Central memory CD4-positive, alpha-beta T cell (primary cell): ENCODE measurements around the gene DYSF.

ENCODE experiments used
- DNase-seq: peaks from one replicate; pipeline ENCODE4 v3.0.0; 2022

DYSF gene

DNA sequence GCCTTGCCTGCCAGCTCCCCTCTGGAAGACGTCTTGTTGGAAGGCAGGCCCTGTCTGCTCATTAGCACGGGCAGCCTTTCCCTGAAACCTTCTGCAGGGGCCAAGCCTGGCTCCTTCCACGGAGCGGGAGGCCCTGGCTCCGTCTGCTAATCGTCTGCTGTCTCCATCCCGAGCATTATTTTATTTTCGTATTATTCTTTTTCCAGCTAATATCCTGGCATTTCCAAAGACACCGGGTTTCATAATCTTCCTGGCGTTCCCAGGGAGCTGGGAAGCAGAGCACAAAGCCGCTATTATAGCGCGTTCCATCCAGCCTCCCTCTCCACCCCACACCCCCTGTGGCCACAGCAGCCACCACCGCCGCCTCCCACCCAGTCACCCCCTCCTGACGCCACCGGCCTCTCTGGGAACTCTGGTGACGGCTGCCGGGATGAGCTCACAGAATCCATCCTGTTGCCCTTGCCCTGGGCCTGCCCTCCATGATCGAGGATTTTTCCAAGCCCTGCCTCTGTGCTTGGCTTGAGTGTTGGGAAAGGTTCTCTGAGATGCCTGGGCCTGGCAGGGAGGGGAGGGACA, 125.5 kb downstream of the DYSF start:
- no peak for DNase-seq

DNA sequence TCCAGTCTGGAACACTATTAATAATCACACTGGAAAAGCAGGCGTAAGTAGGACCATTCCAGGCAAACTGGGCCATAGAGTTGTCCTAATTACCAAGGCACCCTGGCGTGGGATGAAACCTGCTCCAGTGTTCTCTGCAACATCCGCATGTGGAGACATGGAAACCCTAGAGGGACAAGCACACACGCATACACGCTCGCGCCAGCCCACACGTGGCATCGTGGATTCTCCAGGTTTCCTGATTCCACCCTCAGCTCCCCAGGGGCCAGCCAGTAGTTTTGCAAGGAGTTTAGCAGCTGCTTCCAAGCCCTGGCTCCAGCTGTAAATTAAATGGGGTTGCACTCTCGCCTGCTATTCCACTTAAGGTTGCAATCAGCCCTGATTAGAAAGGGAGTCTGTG, 127.7 kb downstream of the DYSF start:
- DNase-seq: no peak

- DNase-seq: no peak
These were observed 130.5 kb downstream of the DYSF start for GRCh38 chr2:71583876-71584275.

DNA sequence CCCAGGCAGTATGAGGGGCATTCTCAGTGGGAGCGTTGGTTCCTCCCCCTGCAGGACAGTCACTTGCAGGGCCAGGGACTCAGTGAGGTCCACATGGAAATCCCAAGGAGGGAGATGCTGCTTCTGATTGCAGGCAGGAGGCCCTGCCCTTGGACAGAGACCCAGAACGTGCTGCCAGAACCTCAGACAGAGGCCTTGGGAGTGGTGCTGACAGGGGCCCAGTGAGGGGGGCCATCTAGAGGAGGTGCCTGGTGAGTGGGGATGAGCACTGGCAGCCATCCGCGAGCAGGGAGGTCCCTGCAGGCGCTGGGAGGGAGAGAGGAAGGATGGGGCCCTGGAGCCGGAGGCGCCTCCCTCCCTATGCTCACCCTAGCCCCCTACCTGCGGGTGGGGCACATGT, 133.1 kb downstream of the DYSF start:
- DNase-seq: no peak

DNA sequence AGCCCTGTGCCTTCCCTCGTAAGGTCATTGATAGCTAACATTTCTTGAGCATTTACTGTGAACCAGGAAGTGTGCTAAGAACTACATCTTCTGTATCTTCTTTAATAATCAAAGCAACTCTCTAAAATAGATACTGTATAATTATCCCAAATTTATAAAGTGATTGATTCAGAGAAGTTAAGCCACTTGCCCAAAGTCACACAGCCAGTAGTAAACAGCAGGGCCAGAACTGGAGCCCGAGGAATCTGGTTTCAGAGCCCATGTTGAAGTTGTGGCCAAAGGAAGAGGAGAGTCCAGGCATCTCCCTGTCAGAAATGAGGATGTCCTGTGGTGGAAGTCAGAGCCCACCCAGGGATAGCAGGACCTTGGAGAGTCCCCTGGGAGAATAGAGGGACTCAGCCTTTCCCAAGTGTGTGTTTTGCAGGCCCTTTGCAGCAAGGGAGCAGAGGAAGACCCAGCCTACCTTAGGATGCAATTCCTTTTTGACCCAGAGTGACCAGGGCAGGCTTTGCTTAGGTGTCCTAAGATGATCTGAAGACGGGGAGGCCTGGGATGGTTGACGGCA, 134.2 kb downstream of the DYSF start:
- no peak for DNase-seq

DNA sequence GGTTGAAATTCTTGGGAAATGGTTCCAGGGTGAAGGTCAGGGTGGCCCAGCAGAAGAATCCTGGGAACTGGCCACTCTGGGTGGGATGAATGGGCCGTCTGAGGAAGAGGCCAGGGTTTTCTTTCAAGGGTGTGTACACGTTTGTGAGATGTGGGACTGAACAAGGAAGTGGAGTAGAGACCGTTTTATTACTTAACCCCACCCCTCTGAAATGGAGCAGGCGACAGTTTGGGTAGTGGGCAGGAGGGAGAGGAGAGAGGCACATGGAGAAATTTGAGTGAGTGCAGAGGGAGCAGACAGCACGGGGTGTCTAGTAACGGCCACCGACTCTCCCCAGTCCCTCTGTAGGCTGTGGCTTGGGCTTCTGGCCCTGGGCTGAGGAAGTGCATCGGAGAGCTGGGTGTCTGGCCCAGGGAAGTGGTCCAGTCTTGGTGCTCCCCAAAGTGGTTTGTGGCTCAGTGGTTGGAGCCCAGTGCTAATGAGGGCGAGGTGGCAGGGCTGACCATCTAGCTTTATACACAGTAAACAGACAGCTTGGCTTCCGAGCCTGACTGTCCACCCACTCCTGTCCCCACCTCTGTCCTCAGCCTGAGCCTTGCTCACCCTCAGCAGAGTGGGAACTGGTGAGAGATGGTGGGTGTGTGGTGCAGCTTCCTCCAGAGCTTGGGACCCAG, 135.3 kb downstream of the DYSF start:
- no peak for DNase-seq

GRCh38 chr2:71589763-71590162, 136.4 kb downstream of the DYSF start:
- DNase-seq: no peak

DNA sequence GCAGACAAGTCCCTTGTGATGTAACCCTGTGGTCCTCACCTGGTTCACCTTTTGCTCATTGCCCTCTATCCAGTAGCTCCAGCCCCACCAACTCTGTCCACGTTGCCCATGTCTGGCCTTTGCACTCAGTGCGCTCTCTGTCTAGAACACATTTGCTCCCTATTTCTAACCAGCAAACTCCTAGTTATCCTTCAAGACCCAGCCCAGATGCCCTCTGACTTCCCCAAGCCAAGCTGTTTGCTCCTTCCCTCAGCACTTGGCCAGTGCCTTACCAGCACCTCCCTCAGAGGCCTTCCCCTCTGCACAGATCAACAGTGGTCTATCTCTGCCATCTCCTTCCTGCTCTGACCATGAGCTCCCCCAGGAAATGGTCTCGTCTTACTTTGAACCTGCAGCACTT, 137.7 kb downstream of the DYSF start:
- no peak for DNase-seq

GRCh38 chr2:71592181-71592711, 138.9 kb downstream of the DYSF start:
- no peak for DNase-seq

GRCh38 chr2:71595569-71595968, 142.2 kb downstream of the DYSF start:
- DNase-seq: no peak

DNA sequence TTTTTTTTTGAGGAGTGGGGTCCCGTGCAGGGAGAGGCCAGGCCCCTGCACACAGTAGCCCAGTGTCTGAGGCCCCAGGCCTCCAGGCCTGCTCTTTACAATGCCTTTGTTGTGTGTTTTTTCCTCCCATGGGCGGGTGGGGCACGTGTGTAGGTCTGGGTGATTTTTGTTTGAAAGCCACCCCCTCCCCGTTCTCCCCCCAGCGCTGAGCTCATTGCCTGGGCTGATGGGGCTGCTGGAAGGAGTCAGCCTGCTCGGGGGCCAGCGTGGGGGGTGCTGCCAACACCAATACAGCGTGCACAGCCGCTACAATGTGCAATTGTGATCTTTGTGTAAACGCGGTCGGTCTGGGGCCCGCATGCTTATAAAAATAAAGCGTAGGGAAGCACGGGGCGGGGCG, 142.7 kb downstream of the DYSF start:
- no peak for DNase-seq

DNA sequence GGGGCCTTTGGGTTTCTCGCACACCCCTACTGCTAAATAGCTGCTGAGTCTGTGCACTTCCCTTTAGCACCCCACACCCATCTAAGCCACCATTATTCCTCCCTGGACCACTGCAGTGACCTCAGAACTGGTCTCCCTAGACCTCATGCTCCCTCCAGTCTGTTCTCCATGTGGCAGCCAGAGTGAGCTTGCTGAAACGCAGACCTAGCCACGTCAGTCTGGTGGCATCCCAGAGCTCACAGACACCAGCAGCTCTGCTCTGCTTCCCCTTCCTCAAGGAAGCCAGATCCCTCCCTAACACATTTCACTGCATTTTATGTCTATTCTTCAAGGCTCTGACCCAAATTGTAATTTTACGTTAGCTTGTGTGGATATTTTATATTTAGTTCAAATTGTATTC, 144.4 kb downstream of the DYSF start:
- DNase-seq: no peak

DNA sequence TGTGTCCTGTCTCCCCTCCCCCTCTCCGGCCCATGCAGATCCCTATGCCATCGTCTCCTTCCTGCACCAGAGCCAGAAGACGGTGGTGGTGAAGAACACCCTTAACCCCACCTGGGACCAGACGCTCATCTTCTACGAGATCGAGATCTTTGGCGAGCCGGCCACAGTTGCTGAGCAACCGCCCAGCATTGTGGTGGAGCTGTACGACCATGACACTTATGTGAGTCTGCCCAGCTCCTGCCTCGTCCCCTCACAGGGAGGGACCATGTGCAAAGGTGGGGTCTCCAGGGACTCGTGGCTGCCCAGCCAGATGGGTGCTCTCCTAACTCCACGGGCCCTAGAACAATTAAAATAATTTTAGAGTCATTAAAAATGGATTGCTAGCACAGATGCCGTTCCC, 145.2 kb downstream of the DYSF start:
- no peak for DNase-seq

DNA sequence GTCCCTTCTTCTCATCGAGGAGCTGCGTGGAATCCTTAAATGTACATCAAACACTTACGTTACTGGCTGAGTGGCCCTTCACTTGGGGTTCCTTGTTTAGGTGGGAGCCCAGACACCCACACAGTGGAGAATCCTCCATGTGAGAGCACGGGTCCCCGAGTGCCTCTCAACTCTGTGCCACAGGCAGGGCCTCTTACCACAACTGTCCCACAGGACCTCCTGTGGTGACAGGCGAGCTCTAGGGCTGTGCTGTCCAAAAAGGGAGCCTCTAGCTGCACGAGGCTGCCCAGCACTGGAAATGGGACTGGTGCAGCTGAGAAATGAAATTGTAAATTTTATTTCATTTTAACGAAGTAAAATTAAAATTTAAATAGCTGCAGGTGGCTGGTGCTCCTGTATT, 145.7 kb downstream of the DYSF start:
- no peak for DNase-seq

- DNase-seq: no peak
These were observed 146.4 kb downstream of the DYSF start for GRCh38 chr2:71599646-71600236.

DNA sequence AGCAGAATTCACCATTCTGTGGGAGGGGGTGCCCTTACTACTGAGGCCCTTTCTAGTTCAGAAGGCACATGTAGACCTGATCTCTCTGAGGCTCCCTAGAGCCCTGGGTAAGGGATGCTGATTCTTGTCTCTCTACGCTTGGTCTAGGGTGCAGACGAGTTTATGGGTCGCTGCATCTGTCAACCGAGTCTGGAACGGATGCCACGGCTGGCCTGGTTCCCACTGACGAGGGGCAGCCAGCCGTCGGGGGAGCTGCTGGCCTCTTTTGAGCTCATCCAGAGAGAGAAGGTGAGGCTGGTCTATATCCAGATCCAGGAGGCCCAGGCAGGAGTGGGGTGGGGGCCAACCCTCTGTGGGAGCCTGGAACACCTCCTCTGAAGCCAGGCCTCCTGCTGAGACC, 147.2 kb downstream of the DYSF start:
- no peak for DNase-seq

DNA sequence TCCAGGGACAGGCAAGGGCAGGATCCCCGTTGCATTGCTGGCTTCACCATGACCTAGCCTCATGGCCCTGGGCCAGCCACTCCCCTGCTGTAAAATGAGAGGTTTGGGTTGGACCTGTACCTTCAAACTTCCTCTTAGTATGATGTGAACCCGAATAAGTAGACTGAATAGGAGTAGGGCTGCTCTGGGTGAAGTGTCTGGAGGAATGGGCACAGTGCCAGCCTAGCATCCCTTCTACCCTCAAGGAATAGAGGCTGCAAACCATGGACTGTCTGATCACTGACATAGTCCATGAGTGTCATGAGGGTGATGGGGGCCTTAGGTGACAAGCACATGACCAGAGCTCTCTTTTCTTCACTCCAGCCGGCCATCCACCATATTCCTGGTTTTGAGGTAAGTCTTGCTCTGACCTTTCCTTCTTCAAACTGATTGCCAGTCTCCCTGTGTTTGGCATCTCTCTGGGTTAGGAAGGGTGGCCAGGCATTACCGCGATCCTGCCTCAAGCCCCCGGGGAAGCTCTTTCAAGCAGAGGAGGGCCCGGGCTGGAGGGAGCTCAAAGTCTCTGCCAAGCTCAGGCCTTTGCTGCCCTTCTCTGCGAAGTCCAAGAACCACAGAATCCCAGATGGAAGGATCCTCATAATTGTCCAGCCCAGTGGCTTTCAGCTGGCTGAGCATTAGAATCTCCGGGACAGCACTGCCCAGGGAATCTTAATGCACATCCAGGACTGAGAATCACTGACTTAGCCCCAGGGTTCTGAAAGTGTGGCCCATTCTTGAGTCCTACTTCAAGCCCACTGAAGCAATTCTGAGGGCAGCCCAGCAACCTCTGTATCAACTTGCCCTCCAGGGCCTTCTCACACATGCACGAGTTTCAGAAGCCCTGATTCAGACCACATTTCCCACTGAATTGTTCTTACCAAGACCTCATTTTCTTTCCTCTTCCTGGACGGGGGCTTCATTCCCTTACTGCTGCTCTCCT, 148.1 kb downstream of the DYSF start:
- no peak for DNase-seq

- no peak for DNase-seq
These were observed 148.7 kb downstream of the DYSF start for GRCh38 chr2:71602115-71602495.

GRCh38 chr2:71602581-71602980, 149.2 kb downstream of the DYSF start:
- no peak for DNase-seq

- no peak for DNase-seq
These were observed 150.0 kb downstream of the DYSF start for GRCh38 chr2:71603311-71603811.

DNA sequence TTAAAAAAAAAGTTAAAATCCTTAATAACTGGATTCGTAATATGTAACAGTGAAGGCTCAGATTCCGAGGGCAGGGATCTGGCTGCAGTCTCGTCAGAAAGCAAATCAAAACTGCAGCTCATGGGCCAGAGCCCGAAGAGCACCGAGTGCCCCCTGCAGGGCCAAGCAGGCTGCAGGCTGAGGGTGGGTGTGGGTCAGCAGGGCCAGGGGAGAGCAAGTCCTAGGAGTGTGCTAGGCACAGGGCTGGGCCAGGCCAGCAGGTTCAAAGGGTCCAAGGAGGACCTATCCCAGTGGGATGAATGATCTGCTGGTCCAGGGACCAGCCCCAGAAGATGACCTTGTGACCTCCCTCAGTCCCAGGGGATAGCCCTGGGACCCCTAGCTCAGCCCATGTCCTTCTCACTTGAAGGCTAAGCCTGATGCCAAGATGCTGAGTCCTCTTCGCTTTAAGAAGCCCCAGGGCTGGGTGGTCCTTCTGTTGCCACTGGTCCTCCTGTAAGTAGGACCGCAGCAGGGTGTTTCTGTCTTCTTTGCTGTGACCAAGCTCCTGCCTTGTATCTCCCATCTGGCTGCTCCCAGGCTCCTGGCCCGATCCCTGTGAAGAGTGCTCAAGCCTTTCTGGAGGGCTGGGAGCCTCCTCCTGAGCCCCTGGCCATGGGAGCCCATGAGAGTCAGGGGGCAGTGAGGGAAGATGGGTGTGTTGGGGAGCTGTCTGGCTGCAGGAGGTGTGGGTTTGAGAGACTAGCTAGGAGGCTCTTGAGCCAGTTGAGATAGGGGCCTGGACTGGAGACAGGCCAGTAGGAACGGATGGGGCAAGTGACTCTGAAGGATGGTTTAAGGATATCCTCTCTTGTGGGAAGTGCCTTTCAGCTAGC, 150.7 kb downstream of the DYSF start:
- no peak for DNase-seq

- no peak for DNase-seq
These were observed 151.4 kb downstream of the DYSF start for GRCh38 chr2:71604726-71605120.
